NCI-H2171 (cell line): ENCODE data around the gene NT5M.

Experiments used
- DNase-seq: peaks from one replicate; lab custom pipeline; 2025; lab: John Stamatoyannopoulos, UW

NT5M gene

GRCh38 chr17:17343896-17344506, 40.8 kb downstream of the NT5M start:
- DNase-seq = no peak

DNA sequence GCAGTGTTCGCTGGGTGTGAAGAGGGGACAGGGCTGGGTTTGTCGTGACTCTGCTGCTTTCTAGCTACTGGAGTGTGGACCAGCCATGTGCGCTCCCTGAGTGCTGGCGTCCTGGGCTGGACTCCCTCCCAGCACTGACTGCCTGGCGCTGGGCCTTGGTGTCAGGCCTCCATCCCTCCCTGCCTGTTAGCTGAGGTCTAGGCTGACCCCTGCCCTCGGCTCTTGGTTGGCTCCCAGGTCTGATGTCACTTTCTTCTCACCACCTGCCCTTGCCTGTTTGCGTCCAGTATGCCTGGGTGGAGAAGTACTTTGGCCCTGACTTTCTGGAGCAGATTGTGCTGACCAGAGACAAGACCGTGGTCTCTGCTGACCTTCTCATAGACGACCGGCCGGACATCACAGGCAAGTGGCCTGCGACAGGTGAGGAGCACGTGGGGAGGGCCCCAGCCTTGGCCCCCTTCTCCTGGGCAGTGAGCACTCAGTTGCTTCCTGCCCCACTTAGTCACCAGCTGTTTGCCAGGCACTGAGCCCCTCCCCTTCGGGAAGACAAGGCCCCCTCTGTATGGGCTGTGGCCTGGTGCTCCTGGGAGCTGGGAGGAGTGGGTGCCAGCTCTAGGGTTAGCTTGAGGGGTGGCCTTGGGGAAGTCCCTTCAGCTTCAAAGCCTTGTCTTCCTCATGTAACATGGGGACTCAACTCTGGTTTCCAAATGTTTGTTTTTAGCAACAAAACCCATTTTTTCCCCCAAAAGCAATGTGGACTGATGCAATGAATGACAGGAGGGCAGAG, 41.5 kb downstream of the NT5M start:
- DNase-seq = no peak

GRCh38 chr17:17345294-17345597, 42.1 kb downstream of the NT5M start:
- DNase-seq = no peak

DNA sequence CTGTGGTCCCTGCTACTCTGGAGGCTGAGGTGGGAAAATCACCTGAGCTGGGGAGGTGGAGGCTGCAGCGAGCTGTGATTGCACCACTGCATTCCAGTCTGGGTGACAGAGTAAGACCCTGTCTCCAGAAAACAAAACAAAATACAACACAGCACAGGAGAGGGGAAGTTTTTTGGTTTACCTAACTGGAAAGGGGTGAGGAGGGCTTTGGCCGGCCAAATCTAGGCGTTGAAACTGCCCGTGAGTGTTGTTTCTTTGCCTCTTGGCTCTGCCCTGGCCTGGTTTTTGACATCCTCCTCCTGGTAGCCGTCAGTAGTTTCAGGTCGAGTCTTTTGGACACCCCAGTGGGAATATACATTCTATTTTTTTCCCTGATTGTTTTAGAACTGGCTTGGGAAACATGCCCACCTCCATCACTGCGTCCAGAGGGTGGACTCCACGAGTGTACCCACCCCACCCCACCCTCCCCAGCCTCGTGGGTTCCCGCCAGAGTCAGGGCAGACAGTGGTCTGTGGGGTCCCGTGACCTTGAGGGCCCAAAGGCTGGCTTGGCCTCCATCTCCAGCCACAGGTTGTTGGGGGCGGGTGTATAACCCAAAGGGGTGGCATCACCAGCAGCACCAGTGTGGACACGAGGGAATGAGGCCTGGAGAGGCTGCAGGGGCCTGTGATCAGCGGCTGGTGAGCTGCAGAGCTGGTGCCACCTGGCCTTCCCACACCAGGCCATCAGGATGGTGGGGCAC, 42.7 kb downstream of the NT5M start:
- no peak for DNase-seq

- no peak for DNase-seq
These were observed 43.5 kb downstream of the NT5M start for GRCh38 chr17:17346428-17347233.

DNA sequence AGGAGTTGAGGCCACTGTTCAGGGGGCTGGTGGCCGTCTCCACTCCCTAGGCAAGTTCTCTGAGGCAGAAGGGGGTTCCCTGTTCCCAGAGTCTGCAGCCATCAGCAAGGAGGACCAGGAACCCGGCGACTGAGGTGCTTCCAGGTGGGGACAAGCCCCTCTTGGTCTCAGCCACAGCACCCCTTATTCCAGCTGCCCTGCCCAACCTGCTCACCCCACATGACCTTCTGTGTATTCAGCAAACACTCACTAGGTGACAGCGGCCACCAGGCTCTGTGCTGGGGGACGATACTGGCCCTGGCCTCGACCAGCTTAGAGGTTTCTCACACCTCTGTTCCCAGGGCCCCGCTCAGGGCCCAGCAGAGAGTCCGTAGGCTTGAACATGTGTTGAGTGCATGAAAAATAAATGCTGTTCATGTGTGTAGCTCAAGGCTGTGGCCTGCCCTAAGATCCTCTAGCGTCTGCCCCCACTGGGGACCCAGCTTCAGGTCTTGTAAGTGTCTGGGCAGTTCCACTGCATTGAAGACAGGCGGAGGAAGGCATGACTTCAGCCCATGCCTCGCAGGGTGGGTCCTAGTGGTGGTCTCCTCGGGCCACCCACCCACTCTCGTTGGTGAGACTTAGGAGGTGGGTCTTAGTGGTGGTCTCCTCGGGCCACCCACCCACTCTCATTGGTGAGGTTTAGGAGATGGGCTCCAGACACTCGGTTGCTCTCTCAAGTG, 44.2 kb downstream of the NT5M start:
- DNase-seq = no peak

DNA sequence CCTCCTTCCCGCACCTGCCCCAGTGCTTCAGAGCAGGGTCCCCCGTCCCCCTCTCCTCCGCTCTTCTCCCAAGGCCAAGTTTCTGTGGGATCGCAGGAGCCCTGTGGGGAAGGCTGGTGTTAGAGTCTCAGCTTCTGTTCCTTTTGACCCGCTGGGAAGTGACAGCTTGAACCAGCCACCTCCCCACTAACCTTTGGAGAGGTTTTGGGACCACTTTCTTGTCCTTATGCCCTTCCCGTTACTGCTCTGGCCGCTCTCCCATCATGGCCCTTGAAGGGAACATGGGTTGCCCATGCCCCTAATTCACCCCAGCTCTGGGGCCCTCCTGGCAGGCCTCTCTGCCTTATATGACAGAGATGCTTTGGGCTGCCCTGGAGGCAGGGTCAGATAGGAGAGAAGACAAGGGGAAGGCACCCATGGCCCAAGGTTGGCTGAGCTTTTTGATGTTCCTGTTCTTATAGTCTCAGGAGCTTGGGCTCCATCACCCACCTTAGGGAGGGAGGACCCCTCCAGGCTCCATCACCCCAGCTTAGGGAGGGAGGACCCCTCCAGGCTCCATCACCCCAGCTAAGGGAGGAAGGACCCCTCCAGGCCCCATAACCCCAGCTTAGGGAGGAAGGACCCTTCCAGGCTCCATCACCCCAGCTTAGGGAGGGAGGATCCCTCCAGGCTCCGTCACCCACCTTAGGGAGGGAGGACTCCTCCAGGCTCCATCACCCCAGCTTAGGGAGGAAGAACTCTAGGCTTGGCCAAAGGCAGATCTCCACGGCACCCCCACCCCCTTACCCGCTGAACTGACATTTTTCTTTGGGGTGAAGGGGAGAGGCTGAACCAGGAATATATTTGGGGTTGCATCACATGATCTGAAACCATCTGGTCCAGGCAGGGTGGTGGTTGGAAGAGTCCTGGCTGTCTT, 45.0 kb downstream of the NT5M start:
- no peak for DNase-seq

DNA sequence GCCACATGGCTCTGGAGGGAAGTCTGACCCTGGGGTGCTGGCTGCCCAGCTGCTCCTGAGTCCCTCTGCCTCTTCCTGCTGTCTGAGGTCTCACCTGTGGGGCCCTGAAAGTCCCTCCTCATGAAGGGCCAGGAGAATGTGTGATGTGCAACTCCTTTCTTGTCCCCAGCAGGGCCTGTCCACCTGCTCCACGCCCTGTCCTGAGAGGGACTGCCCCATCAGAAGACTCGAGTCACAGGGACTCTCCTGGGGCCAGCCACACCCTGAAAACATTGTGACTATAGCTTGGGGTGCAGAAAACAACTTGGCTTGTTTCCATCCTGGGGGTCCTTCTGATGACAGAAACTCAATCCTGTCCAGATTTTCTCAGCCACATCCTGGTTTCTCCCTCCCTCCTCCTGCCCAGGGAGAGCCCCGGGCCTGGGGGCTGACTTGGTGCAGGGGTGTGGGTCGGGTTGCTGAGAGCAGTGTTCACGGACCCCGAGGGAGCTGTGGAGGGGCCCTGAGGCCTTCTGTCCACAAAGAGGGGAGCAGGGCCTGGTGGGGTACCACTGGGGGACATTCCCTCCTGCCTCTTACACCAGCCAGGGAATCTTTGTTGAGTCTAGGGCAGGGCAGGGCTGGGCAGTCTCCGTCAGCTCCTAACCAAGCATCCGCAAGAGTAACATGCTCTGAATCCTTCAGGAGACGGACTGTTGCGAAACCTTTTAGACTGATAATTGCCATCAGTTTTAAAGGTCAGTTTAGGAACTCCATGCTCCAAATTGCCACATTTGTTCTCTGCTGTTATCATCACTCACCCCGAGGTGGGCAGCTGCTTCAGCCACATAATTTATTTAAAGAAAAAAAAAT, 45.9 kb downstream of the NT5M start:
- DNase-seq = no peak

GRCh38 chr17:17349724-17350106, 46.5 kb downstream of the NT5M start:
- no peak for DNase-seq

- DNase-seq = no peak
These were observed 47.5 kb downstream of the NT5M start for GRCh38 chr17:17350491-17351355.

DNA sequence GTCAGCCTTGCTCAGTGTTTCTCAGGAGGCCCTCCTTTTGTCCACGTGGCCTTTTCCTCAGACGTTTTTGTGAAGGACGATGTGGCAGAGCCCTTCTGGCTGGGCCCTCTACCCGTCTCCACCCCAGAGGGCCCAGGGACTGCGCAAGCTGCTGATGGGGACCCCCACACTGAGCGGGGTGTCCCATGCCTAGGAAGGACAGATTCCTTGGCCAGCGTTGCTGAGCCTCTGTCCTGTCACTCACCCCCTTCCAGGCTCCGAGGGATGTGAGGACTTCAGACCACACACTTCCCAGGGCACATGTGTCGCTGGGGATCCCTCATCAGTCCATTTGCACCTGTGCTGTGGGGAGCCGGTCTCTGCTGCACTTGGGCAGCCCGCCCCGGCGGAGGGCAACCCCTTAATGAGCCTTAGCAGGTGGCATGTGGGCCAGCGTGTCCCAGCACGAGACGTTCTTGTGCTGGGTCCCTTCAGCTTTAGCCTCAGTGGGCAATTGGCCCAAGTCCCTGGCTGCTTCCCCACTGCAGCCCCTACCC, 48.3 kb downstream of the NT5M start:
- DNase-seq = no peak

- no peak for DNase-seq
These were observed 49.0 kb downstream of the NT5M start for GRCh38 chr17:17351901-17352781.

- DNase-seq = no peak
These were observed 49.9 kb downstream of the NT5M start for GRCh38 chr17:17352836-17353624.

GRCh38 chr17:17353625-17354484, 50.7 kb downstream of the NT5M start:
- no peak for DNase-seq

GRCh38 chr17:17354560-17355349, 51.6 kb downstream of the NT5M start:
- peak; percentile 69 for DNase-seq
